CD4-positive, alpha-beta T cell treated with Interleukin-17A for 1 hour (primary cell): Measurements from ENCODE around the gene OR51M1.
"Not testable (repeated sequence)": the region's sequence is repeated elsewhere in the genome, so short reads cannot be mapped to it uniquely, and the experiment has no call there.

ENCODE experiments used
- DNase-seq: peaks from one replicate; pipeline ENCODE4 v3.0.0-alpha.2; 2020

OR51M1 gene

GRCh38 chr11:5383576-5383975 is at the start of gene OR51M1:
OR51M1 (plus strand) TSS chr11:5383812; CDS start chr11:5389399, 5,587 bp downstream.
- no peak for DNase-seq

- DNase-seq: no peak
Measured at GRCh38 chr11:5335170-5335569, 48.4 kb upstream of the OR51M1 start.

- DNase-seq: no peak
Measured at GRCh38 chr11:5336331-5336730, 47.3 kb upstream of the OR51M1 start.

GRCh38 chr11:5337253-5337652 is 46.4 kb upstream of the OR51M1 start:
- not testable (repeated sequence) for DNase-seq

GRCh38 chr11:5339771-5340322 is 43.8 kb upstream of the OR51M1 start:
- DNase-seq: no peak

GRCh38 chr11:5343474-5344335 is 39.9 kb upstream of the OR51M1 start, which contains the start of gene OR51B5:
OR51B5 (minus strand) TSS chr11:5343524; CDS start chr11:5343524, 0 bp downstream.
- DNase-seq: no peak

- DNase-seq: no peak
Measured at GRCh38 chr11:5345831-5346230, 37.8 kb upstream of the OR51M1 start.

- DNase-seq: no peak
Measured at GRCh38 chr11:5348551-5349194, 34.9 kb upstream of the OR51M1 start.

GRCh38 chr11:5349550-5349949 is 34.1 kb upstream of the OR51M1 start:
- no peak for DNase-seq

GRCh38 chr11:5351208-5351607 is 32.4 kb upstream of the OR51M1 start, which contains the start of gene OR51B6:
OR51B6 (plus strand) TSS chr11:5351508; CDS start chr11:5351508, 0 bp downstream.
- no peak for DNase-seq

- DNase-seq: not testable (repeated sequence)
Measured at GRCh38 chr11:5356031-5356430, 27.6 kb upstream of the OR51M1 start.

- no peak for DNase-seq
Measured at GRCh38 chr11:5362017-5362625, 21.5 kb upstream of the OR51M1 start.

GRCh38 chr11:5363679-5364078 is 19.9 kb upstream of the OR51M1 start:
- no peak for DNase-seq

- DNase-seq: no peak
Measured at GRCh38 chr11:5364214-5364613, 19.4 kb upstream of the OR51M1 start.

GRCh38 chr11:5366365-5366764 is 17.2 kb upstream of the OR51M1 start:
- not testable (repeated sequence) for DNase-seq

GRCh38 chr11:5366856-5367255 is 16.8 kb upstream of the OR51M1 start:
- no peak for DNase-seq

- DNase-seq: no peak
Measured at GRCh38 chr11:5367448-5368074, 16.1 kb upstream of the OR51M1 start.

- no peak for DNase-seq
Measured at GRCh38 chr11:5368502-5369043, 15.0 kb upstream of the OR51M1 start.

- DNase-seq: no peak
Measured at GRCh38 chr11:5369789-5370188, 13.8 kb upstream of the OR51M1 start.

- peak; percentile 20 for DNase-seq
Measured at GRCh38 chr11:5380740-5381342, 2.8 kb upstream of the OR51M1 start.

- no peak for DNase-seq
Measured at GRCh38 chr11:5384335-5384734, 723 bp downstream of the OR51M1 start.

GRCh38 chr11:5390210-5390609 is 6.6 kb downstream of the OR51M1 start:
- no peak for DNase-seq
